MM.1S (cell line): ENCODE results near the gene EME2.

ENCODE experiments used
- EZH2 ChIP-seq: fragments of 300-600 bp; sonication (generic); optimal IDR thresholded peaks from 2 replicates; pipeline ENCODE3; 2017; ENCODE audit warnings: low read depth, mild to moderate bottlenecking, antibody characterized with exemption, low read length, mixed read lengths
- TF ChIP-seq, protein P1 (sequence below): fragments of 300-600 bp; sonication (generic); IDR thresholded peaks from 2 replicates; pipeline ENCODE4 v1.5.1; 2016; ENCODE audit warnings: antibody characterized with exemption, low read length, mixed read lengths

DNA sequence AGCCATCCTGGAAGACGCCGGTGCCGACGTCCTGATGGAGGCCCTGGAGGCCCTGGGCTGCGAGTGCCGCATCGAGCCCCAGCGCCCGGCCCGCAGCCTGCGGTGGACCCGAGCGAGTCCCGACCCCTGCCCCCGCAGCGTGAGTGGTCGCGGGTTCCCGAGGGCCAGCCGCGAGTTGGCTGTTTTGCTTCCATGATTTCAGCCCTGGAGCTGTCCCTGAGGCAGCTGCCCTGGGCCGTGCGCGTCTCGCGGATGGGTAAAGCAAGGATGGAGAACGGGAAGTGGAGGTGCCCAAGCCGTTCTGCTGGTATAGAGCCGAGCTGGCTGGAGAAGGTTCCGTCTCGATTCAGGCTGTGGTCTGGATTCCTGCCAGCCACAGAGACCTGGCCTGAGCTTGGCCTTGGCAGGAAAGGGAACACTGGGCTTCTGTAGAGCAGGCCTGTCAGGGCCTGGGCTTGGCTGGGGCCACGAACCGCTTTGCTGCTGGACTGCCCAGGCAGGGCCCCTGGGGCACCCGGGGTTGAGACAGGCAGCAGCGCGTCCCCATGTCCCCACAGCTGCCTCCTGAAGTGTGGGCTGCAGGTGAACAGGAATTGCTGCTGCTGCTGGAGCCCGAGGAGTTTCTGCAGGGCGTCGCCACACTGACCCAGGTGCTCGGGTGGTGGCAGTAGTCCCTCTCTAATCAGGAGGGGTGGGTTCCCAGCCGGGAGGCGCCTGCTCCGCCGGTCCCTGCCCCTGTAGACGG lies 1.3 kb downstream of the EME2 start:
- TF ChIP-seq, protein P1, sequence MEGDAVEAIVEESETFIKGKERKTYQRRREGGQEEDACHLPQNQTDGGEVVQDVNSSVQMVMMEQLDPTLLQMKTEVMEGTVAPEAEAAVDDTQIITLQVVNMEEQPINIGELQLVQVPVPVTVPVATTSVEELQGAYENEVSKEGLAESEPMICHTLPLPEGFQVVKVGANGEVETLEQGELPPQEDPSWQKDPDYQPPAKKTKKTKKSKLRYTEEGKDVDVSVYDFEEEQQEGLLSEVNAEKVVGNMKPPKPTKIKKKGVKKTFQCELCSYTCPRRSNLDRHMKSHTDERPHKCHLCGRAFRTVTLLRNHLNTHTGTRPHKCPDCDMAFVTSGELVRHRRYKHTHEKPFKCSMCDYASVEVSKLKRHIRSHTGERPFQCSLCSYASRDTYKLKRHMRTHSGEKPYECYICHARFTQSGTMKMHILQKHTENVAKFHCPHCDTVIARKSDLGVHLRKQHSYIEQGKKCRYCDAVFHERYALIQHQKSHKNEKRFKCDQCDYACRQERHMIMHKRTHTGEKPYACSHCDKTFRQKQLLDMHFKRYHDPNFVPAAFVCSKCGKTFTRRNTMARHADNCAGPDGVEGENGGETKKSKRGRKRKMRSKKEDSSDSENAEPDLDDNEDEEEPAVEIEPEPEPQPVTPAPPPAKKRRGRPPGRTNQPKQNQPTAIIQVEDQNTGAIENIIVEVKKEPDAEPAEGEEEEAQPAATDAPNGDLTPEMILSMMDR: no peak
- TF ChIP-seq EZH2: no peak
